Testis (tissue), 3 donors: ENCODE measurements around the gene SPAG8. TPM values are rescaled to one million over a fixed set of nuclear protein-coding genes. Genes with fewer than 3 reads are reported as not detected.

Source experiments
- DNase-seq: peaks from one replicate; pipeline ENCODE4 v3.0.0-alpha.2; 2019
- H3K27ac ChIP-seq, 2 donors: fragments of 200-600 bp; sonication (generic); one replicate each; pipeline ENCODE4 v1.5.1; 2019
- H3K27me3 ChIP-seq: fragments of 200-600 bp; sonication (generic); one replicate; pipeline ENCODE4 v1.5.1; 2019
- H3K36me3 ChIP-seq: fragments of 200-600 bp; sonication (generic); one replicate; pipeline ENCODE4 v1.5.1; 2017; ENCODE audit warnings: low read depth; ENCODE audit errors: missing control alignments
- H3K4me1 ChIP-seq: fragments of 200-600 bp; sonication (generic); one replicate; pipeline ENCODE4 v1.5.1; 2019
- H3K4me3 ChIP-seq, 2 donors: fragments of 200-600 bp; sonication (generic); one replicate each; pipeline ENCODE4 v1.5.1; 2017 to 2019
- H3K9me3 ChIP-seq: fragments of 200-600 bp; sonication (generic); one replicate; pipeline ENCODE4 v1.5.1; 2017
- CTCF ChIP-seq, 3 experiments: fragments of 450-650 bp in 2 of 3; fragments of 200-600 bp in 1 of 3; sonication (generic) in 1 of 3; IDR thresholded peaks; one replicate each; pipeline ENCODE4 v1.5.1; 2016 to 2019; ENCODE audit warnings: antibody characterized with exemption in 3 of 3, mild to moderate bottlenecking in 2 of 3, moderate library complexity in 1 of 3
- POLR2A ChIP-seq: fragments of 450-650 bp; IDR thresholded peaks from one replicate; pipeline ENCODE4 v1.6.1; 2017; ENCODE audit warnings: antibody characterized with exemption, mild to moderate bottlenecking, moderate library complexity
- WGBS, 2 donors: methylation state at CpG; one replicate each; pipeline ENCODE4 v1.1.5; 2018; 5-methylcytosine and 5-hydroxymethylcytosine counted together
- intact Hi-C: fragments of 100-400 bp; cut with DNase I; formaldehyde crosslinking; loops from one replicate; pipeline ENCODE4 v1.15.1; 2023; ENCODE audit warnings: low total_unique reads
- polyA plus RNA-seq: library from polyadenylated mRNA; stranded (reverse); fragments of 350-450 nt; fragmentation: Illumina TruSeq; extraction: RNeasy Lipid Tissue Mini Kit (QIAGEN cat#74804); gene quantifications from one replicate; pipeline ENCODE4 v1.2.3, GENCODE V29; 2014; ENCODE audit warnings: low read depth, low replicate concordance; ENCODE audit not compliant: insufficient read depth
- total RNA-seq, 2 donors: library from RNA; depleted of rRNA; stranded (reverse); fragments of >200 nt; gene quantifications; one replicate each; pipeline ENCODE4 v1.2.3, GENCODE V29; 2016

The SPAG8 gene
- total and polyA plus RNA-seq, 3 donors from 2014 or later = 18.9 to 81.5 (median 27.0) TPM

GRCh38 chr9:35806101-35806500, 6.0 kb downstream of the SPAG8 start:
- intact Hi-C loops = no loop called here
- H3K4me1 ChIP-seq = peaks cover under 1% of the 10 kb centered on the region
- no peak overlapping the region for H3K4me3 ChIP-seq
- TF ChIP-seq POLR2A = no peak
- TF ChIP-seq CTCF (IDR thresholded peaks at IDR 0.05) = no peak
- no peaks in the 10 kb centered on the region for H3K36me3 ChIP-seq
- 94 to 98% methylated on average over 8 of the region's 8 CpGs for WGBS, 2 donors
- H3K27me3 ChIP-seq = no peaks in the 10 kb centered on the region
- DNase-seq = no peak
- no peaks in the 10 kb centered on the region for H3K9me3 ChIP-seq
- H3K27ac ChIP-seq = no peak overlapping the region

- intact Hi-C loops = no loop called here
- no peaks in the 10 kb centered on the region for H3K27me3 ChIP-seq
- H3K27ac ChIP-seq = no peak overlapping the region
- H3K36me3 ChIP-seq = no peaks in the 10 kb centered on the region
- WGBS, 2 donors = 90 to 94% methylated on average over 13 of the region's 13 CpGs
- no peak overlapping the region for H3K4me3 ChIP-seq
- no peak for DNase-seq
- H3K4me1 ChIP-seq = no peaks in the 10 kb centered on the region
- H3K9me3 ChIP-seq = no peaks in the 10 kb centered on the region
- TF ChIP-seq POLR2A = no peak
- TF ChIP-seq CTCF (IDR thresholded peaks at IDR 0.05) = no peak
Measured at GRCh38 chr9:35801328-35802128, 10.5 kb downstream of the SPAG8 start.

GRCh38 chr9:35800530-35800929, 11.5 kb downstream of the SPAG8 start:
- H3K36me3 ChIP-seq = no peaks in the 10 kb centered on the region
- no peaks in the 10 kb centered on the region for H3K27me3 ChIP-seq
- no peak overlapping the region for H3K27ac ChIP-seq
- no peak overlapping the region for H3K4me3 ChIP-seq
- DNase-seq = no peak
- 80 to 84% methylated on average over 7 of the region's 7 CpGs for WGBS, 2 donors
- no peaks in the 10 kb centered on the region for H3K4me1 ChIP-seq
- no peak for TF ChIP-seq CTCF (IDR thresholded peaks at IDR 0.05)
- H3K9me3 ChIP-seq = no peaks in the 10 kb centered on the region
- intact Hi-C loops = no loop called here

GRCh38 chr9:35798658-35799374, 13.2 kb downstream of the SPAG8 start:
- intact Hi-C loops = no loop called here
- no peak for DNase-seq
- H3K4me1 ChIP-seq = no peaks in the 10 kb centered on the region
- WGBS, 2 donors = 88 to 95% methylated on average over 3 to 4 of the region's 4 CpGs
- H3K4me3 ChIP-seq = no peak overlapping the region
- H3K36me3 ChIP-seq = no peaks in the 10 kb centered on the region
- H3K27ac ChIP-seq = no peak overlapping the region
- H3K9me3 ChIP-seq = no peaks in the 10 kb centered on the region
- no peaks in the 10 kb centered on the region for H3K27me3 ChIP-seq
- no peak for TF ChIP-seq CTCF (IDR thresholded peaks at IDR 0.05)
- no peak for TF ChIP-seq POLR2A
